ENCODE measurements around the gene CDK5. TPM values are rescaled to one million over a fixed set of nuclear protein-coding genes. Genes with fewer than 3 reads are reported as not detected.
A peak's percentile ranks its signal among the peaks of the same experiment; 100 is the strongest.

CDK5 gene
- total RNA-seq, 1 donor from 2014 or later, result 15.8 TPM

DNA sequence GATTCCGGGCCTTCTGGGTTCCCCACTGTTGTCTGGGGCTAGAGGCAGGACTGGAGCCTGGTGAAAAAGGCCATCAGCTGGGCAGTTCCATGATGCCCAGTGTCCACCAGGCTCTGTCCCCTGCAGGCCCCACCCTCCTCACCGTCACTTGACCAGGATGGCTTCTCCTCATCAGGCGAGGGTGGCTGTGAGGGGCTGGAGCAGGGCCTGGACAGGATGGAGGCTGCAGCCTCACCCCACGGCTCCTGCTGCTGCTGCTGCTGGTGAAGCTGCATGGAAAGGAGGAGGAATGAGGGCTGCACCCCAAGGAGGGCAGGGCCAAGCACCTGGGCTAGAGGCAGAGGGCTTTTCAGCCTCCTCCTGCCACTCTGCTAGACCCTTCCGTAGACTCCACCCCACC, 41.7 kb downstream of the CDK5 start:
- no peaks in the 10 kb centered on the region for H3K9me3 ChIP-seq
- H3K27me3 ChIP-seq, result peaks cover 20% of the 10 kb centered on the region
- peaks cover 12 to 15% of the 10 kb centered on the region in 2 donors for H3K4me1 ChIP-seq
- no peaks in the 10 kb centered on the region for H3K36me3 ChIP-seq
- DNase-seq (ENCODE audit: low spot score in 2 of 2), result no peak
- no peak overlapping the region for H3K27ac ChIP-seq
- no peak overlapping the region for H3K4me3 ChIP-seq
- TF ChIP-seq, protein P1, sequence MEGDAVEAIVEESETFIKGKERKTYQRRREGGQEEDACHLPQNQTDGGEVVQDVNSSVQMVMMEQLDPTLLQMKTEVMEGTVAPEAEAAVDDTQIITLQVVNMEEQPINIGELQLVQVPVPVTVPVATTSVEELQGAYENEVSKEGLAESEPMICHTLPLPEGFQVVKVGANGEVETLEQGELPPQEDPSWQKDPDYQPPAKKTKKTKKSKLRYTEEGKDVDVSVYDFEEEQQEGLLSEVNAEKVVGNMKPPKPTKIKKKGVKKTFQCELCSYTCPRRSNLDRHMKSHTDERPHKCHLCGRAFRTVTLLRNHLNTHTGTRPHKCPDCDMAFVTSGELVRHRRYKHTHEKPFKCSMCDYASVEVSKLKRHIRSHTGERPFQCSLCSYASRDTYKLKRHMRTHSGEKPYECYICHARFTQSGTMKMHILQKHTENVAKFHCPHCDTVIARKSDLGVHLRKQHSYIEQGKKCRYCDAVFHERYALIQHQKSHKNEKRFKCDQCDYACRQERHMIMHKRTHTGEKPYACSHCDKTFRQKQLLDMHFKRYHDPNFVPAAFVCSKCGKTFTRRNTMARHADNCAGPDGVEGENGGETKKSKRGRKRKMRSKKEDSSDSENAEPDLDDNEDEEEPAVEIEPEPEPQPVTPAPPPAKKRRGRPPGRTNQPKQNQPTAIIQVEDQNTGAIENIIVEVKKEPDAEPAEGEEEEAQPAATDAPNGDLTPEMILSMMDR (IDR thresholded peaks at IDR 0.05), result no peak
- intact Hi-C loops (cut with DNase I), result loop anchor here (5.0 kb wide), 1 partner anchor 54 kb away; no protein-coding TSS in a partner anchor

DNA sequence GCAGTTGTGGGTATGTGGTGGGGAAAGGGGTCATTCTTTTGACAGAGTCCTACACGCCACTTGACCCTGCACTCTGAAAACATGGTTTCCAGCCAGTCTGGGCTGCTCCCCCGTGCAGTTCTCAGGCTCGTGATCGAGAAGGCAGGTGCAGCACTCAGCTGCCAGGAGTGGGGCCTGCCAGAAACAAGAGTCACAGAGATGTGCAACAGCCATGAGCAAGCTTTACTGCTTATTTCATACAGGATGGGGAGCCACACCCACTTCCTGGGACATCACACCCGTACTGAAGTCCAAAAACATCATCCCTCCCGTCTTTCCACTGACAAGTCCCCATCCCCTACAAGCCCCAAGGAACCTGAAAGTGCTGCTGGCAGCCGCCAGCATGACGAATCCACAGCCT, 42.7 kb downstream of the CDK5 start:
- TF ChIP-seq, protein P1 (IDR thresholded peaks at IDR 0.05), result no peak
- Histone ChIP-seq H3K9me3 (no peaks in the 10 kb centered on the region), H3K36me3 (no peaks in the 10 kb centered on the region), H3K27ac (no peak overlapping the region), H3K4me1 (peaks cover 12 to 15% of the 10 kb centered on the region in 2 donors), H3K4me3 (no peak overlapping the region), H3K27me3 (peaks cover 20% of the 10 kb centered on the region)
- DNase-seq (ENCODE audit: low spot score in 2 of 2), result no peak
- intact Hi-C loops (cut with DNase I), result loop anchor here (5.0 kb wide), 2 partner anchors 53 to 97 kb away; no protein-coding TSS in a partner anchor

DNA sequence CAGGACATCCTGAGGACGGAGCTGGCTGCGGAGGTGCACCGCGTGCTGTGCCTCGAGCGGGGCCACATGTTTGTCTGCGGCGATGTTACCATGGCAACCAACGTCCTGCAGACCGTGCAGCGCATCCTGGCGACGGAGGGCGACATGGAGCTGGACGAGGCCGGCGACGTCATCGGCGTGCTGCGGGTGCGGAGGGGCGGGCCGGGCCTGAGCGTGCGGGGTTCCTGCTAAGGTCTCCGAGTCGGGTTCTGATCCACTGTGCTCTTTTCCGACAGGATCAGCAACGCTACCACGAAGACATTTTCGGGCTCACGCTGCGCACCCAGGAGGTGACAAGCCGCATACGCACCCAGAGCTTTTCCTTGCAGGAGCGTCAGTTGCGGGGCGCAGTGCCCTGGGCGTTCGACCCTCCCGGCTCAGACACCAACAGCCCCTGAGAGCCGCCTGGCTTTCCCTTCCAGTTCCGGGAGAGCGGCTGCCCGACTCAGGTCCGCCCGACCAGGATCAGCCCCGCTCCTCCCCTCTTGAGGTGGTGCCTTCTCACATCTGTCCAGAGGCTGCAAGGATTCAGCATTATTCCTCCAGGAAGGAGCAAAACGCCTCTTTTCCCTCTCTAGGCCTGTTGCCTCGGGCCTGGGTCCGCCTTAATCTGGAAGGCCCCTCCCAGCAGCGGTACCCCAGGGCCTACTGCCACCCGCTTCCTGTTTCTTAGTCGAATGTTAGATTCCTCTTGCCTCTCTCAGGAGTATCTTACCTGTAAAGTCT, 43.8 kb downstream of the CDK5 start:
- H3K27me3 ChIP-seq, result peaks cover 20% of the 10 kb centered on the region
- peak overlapping the region; percentile 35 to 46 for H3K4me3 ChIP-seq
- peak; percentile 40 to 87 for DNase-seq (ENCODE audit: low spot score in 2 of 2)
- no peaks in the 10 kb centered on the region for H3K9me3 ChIP-seq
- no peaks in the 10 kb centered on the region for H3K36me3 ChIP-seq
- H3K27ac ChIP-seq, result no peak overlapping the region
- peaks cover 12 to 15% of the 10 kb centered on the region in 2 donors for H3K4me1 ChIP-seq
- intact Hi-C loops (cut with DNase I), result loop anchor here (5.0 kb wide), 1 partner anchor 98 kb away; no protein-coding TSS in a partner anchor
- TF ChIP-seq, protein P1 (IDR thresholded peaks at IDR 0.05), result no peak

DNA sequence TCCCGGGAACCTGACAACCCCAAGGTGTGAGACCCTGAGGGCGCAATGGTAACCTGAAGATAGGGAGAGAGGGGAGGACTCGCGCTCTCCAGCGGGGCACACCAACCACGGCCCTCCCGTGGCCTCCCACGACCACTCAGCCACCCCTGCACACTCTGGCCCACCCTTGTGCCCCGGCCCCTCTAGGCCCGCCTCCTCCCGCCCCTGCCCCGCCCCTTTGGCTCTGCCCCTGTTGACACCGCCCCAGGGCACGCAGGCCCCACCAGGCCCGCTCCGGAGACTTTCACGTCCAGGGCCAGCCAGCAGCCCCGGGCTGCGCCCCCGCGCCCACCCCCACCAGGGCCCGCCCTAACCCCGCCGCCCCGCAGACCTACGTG, 44.4 kb downstream of the CDK5 start:
- H3K36me3 ChIP-seq, result no peaks in the 10 kb centered on the region
- peak overlapping the region; percentile 35 to 46 for H3K4me3 ChIP-seq
- H3K9me3 ChIP-seq, result no peaks in the 10 kb centered on the region
- no peak overlapping the region for H3K27ac ChIP-seq
- TF ChIP-seq, protein P1 (IDR thresholded peaks at IDR 0.05), result no peak
- H3K4me1 ChIP-seq, result peaks cover 10 to 13% of the 10 kb centered on the region in 2 donors
- DNase-seq (ENCODE audit: low spot score in 2 of 2), result no peak
- H3K27me3 ChIP-seq, result peaks cover 18% of the 10 kb centered on the region
- intact Hi-C loops (cut with DNase I), result loop anchor here (5.0 kb wide), 1 partner anchor 99 kb away; no protein-coding TSS in a partner anchor

DNA sequence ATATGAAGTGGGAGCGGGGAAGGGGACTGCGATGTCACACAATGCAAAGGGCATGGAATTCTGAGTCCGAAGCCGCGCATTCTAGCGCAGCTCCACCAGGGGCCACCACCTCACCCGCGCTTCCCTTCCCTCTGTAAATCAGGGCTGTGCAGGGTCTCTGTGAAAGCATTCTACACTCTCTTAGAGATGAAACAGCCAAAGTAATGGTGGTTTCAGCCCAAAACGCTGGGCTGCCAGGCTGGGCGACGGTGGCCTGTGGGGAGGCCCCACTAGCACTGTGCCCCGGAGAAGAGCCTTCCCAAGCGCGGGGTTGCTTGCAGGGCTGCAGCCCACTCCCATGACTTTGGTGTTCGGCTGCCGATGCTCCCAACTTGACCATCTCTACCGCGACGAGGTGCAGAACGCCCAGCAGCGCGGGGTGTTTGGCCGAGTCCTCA, 44.8 kb downstream of the CDK5 start:
- Histone ChIP-seq H3K36me3 (no peaks in the 10 kb centered on the region), H3K27ac (no peak overlapping the region), H3K4me1 (peaks cover 6 to 11% of the 10 kb centered on the region in 2 donors), H3K9me3 (no peaks in the 10 kb centered on the region), H3K4me3 (peak overlapping the region in 1 of 2 donors; percentile 46), H3K27me3 (peaks cover 14% of the 10 kb centered on the region)
- TF ChIP-seq, protein P1 (IDR thresholded peaks at IDR 0.05), result peak in 2 of 3 experiments; percentile 23 to 40
- intact Hi-C loops (cut with DNase I), result loop anchor here (5.0 kb wide), 1 partner anchor 99 kb away; no protein-coding TSS in a partner anchor
- no peak for DNase-seq (ENCODE audit: low spot score in 2 of 2)

Data from ascending aorta (tissue), 2 donors.